ENCODE measurements around the gene MYBPC3. TPM values are rescaled to one million over a fixed set of nuclear protein-coding genes. Genes with fewer than 3 reads are reported as not detected.
A peak's percentile ranks its signal among the peaks of the same experiment; 100 is the strongest.

MYBPC3 gene
- total RNA-seq, 1 experiment from 2014 or later = 0.07 TPM

- peaks cover 3% of the 10 kb centered on the region; the same call in 1 of the 2 replicates for H3K4me1 Mint-ChIP-seq
- POLR2A ChIA-PET = no interaction called here
- H3K4me3 Mint-ChIP-seq = no peak overlapping the region
- CTCF ChIA-PET = interaction anchor here (1.2 to 2.5 kb wide), 3 partner anchors 8 to 20 kb away, joined by 3 to 19 read pairs (median 6); no protein-coding TSS in a partner anchor
- H3K9me3 Mint-ChIP-seq = no peaks in the 10 kb centered on the region
- ATAC-seq = no peak
- no peak overlapping the region for H3K27ac Mint-ChIP-seq
- no peak for DNase-seq (ENCODE audit: low spot score)
- no peaks in the 10 kb centered on the region for H3K27me3 Mint-ChIP-seq (ENCODE audit: low read depth)
- H3K36me3 Mint-ChIP-seq = no peaks in the 10 kb centered on the region
- no peak for TF ChIP-seq TEAD1 (CRISPR knock-in tag; IDR thresholded peaks at IDR 0.05)
- peak; percentile 60; the same call in 1 of the 2 replicates for TF ChIP-seq ZNF121 (CRISPR knock-in tag; IDR thresholded peaks at IDR 0.05)
These were observed 39.4 kb upstream of the MYBPC3 start for GRCh38 chr11:47391711-47392432.

GRCh38 chr11:47391077-47391583 lies 38.6 kb upstream of the MYBPC3 start:
- H3K4me1 Mint-ChIP-seq = peaks cover 3% of the 10 kb centered on the region; the same call in 1 of the 2 replicates
- no peak overlapping the region for H3K4me3 Mint-ChIP-seq
- CTCF ChIA-PET = interaction anchor here (1.2 to 4.4 kb wide), 4 partner anchors 9 to 21 kb away, joined by 3 to 19 read pairs (median 12); no protein-coding TSS in a partner anchor
- DNase-seq (ENCODE audit: low spot score) = no peak
- H3K27ac Mint-ChIP-seq = no peak overlapping the region
- H3K36me3 Mint-ChIP-seq = no peaks in the 10 kb centered on the region
- H3K27me3 Mint-ChIP-seq (ENCODE audit: low read depth) = no peaks in the 10 kb centered on the region
- no peaks in the 10 kb centered on the region for H3K9me3 Mint-ChIP-seq
- ATAC-seq = no peak
- POLR2A ChIA-PET = no interaction called here
- TF ChIP-seq ZNF317 (CRISPR knock-in tag; IDR thresholded peaks at IDR 0.05; ENCODE audit: borderline replicate concordance, low read depth) = no peak
- no peak for TF ChIP-seq HMGA2 (CRISPR knock-in tag; IDR thresholded peaks at IDR 0.05)
- TF ChIP-seq ARID4B (CRISPR knock-in tag; IDR thresholded peaks at IDR 0.05; ENCODE audit: borderline replicate concordance) = no peak
- no peak for TF ChIP-seq ERG (CRISPR knock-in tag; IDR thresholded peaks at IDR 0.05)
- TF ChIP-seq NR3C1 (CRISPR knock-in tag; conservative IDR thresholded peaks at IDR 0.05; ENCODE audit: low read depth) = no peak

- ChIA-PET POLR2A (no interaction called here), CTCF (interaction anchor here (2.0 to 4.4 kb wide), 2 partner anchors 10 to 16 kb away, joined by 6 to 18 read pairs; no protein-coding TSS in a partner anchor)
- no peaks in the 10 kb centered on the region for H3K27me3 Mint-ChIP-seq (ENCODE audit: low read depth)
- TF ChIP-seq ZNF219 (CRISPR knock-in tag; IDR thresholded peaks at IDR 0.05; ENCODE audit: borderline replicate concordance) = no peak
- TF ChIP-seq E2F5 (CRISPR knock-in tag; IDR thresholded peaks at IDR 0.05) = no peak
- no peak for TF ChIP-seq SOX15 (CRISPR knock-in tag; IDR thresholded peaks at IDR 0.05)
- no peak for TF ChIP-seq GRHL2 (CRISPR knock-in tag; IDR thresholded peaks at IDR 0.05; ENCODE audit: insufficient replicate concordance, severe bottlenecking)
- H3K36me3 Mint-ChIP-seq = no peaks in the 10 kb centered on the region
- ATAC-seq = no peak
- H3K4me3 Mint-ChIP-seq = no peak overlapping the region
- H3K27ac Mint-ChIP-seq = no peak overlapping the region
- no peak for DNase-seq (ENCODE audit: low spot score)
- H3K4me1 Mint-ChIP-seq = peaks cover 3% of the 10 kb centered on the region; the same call in 1 of the 2 replicates
- no peaks in the 10 kb centered on the region for H3K9me3 Mint-ChIP-seq
These were observed 37.9 kb upstream of the MYBPC3 start for GRCh38 chr11:47390422-47390760.

Measured in WTC11 (cell line).